Natural killer cell (primary cell): ENCODE measurements around the gene SEMA6C. TPM values are rescaled to one million over a fixed set of nuclear protein-coding genes. Genes with fewer than 3 reads are reported as not detected.
A peak's percentile ranks its signal among the peaks of the same experiment; 100 is the strongest.

Experiments
- ATAC-seq, 3 donors: fragments of 150-1000 bp in 2 of 3; fragments of 200-7000 bp in 1 of 3; cut with Tn5 transposase; 1 replicate in 1 of 3; 2 replicates in 2 of 3; pipeline ENCODE4 v1.10.0; 2021; ENCODE audit warnings: mild to moderate bottlenecking in 2 of 3, moderate library complexity in 2 of 3
- DNase-seq, 2 donors: peaks; one replicate each; pipeline versions ENCODE4 v3.0.0 to v3.0.0-alpha.2; 2013 to 2021; ENCODE audit warnings: mixed read lengths in 1 of 2
- H3K27ac ChIP-seq: one replicate; pipeline ENCODE4 v1.5.1; 2013; ENCODE audit warnings: mild to moderate bottlenecking, low read length
- H3K27me3 ChIP-seq: one replicate; pipeline ENCODE4 v1.6.1; 2013; ENCODE audit warnings: low read length; ENCODE audit not compliant: control insufficient read depth, insufficient read depth
- H3K36me3 ChIP-seq: one replicate; pipeline ENCODE4 v1.6.1; 2013; ENCODE audit warnings: low read length; ENCODE audit not compliant: control insufficient read depth, insufficient read depth
- H3K4me1 ChIP-seq: one replicate; pipeline ENCODE4 v1.6.1; 2013; ENCODE audit warnings: low read length; ENCODE audit not compliant: control insufficient read depth, insufficient read depth
- H3K4me3 ChIP-seq: one replicate; pipeline ENCODE4 v1.5.1; 2013; ENCODE audit warnings: low read length
- H3K9me3 ChIP-seq: one replicate; pipeline ENCODE4 v1.6.1; 2013; ENCODE audit warnings: low read length; ENCODE audit not compliant: control insufficient read depth, insufficient read depth
- H3K27ac Mint-ChIP-seq, 2 donors: one replicate each; pipeline ENCODE4 v1.8.0; 2022; ENCODE audit warnings: mild to moderate bottlenecking in 2 of 2, mixed read lengths in 2 of 2, moderate library complexity in 1 of 2
- H3K27me3 Mint-ChIP-seq, 2 donors: one replicate each; pipeline ENCODE4 v1.8.0; 2022; ENCODE audit warnings: low read depth in 2 of 2, mixed read lengths in 2 of 2
- H3K36me3 Mint-ChIP-seq: one replicate; pipeline ENCODE4 v1.8.0; 2022; ENCODE audit warnings: mixed read lengths
- H3K4me1 Mint-ChIP-seq, 2 donors: one replicate each; pipeline ENCODE4 v1.8.0; 2022; ENCODE audit warnings: mixed read lengths in 2 of 2
- H3K4me3 Mint-ChIP-seq: one replicate; pipeline ENCODE4 v1.8.0; 2022; ENCODE audit warnings: mild to moderate bottlenecking, moderate library complexity, mixed read lengths
- H3K9me3 Mint-ChIP-seq, 2 donors: one replicate each; pipeline ENCODE4 v1.8.0; 2022; ENCODE audit warnings: mixed read lengths in 2 of 2
- CTCF ChIP-seq: fragments of 200-600 bp; IDR thresholded peaks from one replicate; pipeline ENCODE4 v1.8.0; 2022; ENCODE audit warnings: antibody characterized with exemption
- WGBS: methylation state at CpG from one replicate; pipeline ENCODE4 v1.1.7; 2013; ENCODE audit warnings: missing lambda C conversion rate; ENCODE audit not compliant: insufficient coverage; 5-methylcytosine and 5-hydroxymethylcytosine counted together
- intact Hi-C: fragments of 100-400 bp; cut with micrococcal nuclease; formaldehyde crosslinking; loops from one replicate; pipeline ENCODE4 v1.14.2; 2022
- total RNA-seq, 4 donors: library from RNA; stranded (reverse); fragments of 120-200 nt in 1 of 4; gene quantifications; one replicate each; pipeline versions ENCODE4 v1.2.3 to v1.2.4, GENCODE V29; 2013 to 2022

SEMA6C gene
- total RNA-seq, 3 donors from 2014 or later (not counting 1 experiment from before 2014, with no cell fraction given), result 2.5 to 5.8 (median 3.0) TPM

GRCh38 chr1:151144474-151145303, 1.7 kb downstream of the SEMA6C start:
- peaks cover 7% of the 10 kb centered on the region for H3K27me3 ChIP-seq
- no peak overlapping the region for H3K4me3 ChIP-seq
- Mint-ChIP-seq H3K9me3 (no peaks in the 10 kb centered on the region), H3K4me3 (peak overlapping the region; percentile 92), H3K4me1 (peaks cover 9 to 27% of the 10 kb centered on the region in 2 donors), H3K27me3 (peaks cover 0 to 8% of the 10 kb centered on the region in 2 donors), H3K27ac (no peak overlapping the region), H3K36me3 (no peaks in the 10 kb centered on the region)
- intact Hi-C loops, result no loop called here
- no peaks in the 10 kb centered on the region for H3K9me3 ChIP-seq
- TF ChIP-seq CTCF, result no peak
- WGBS, result 88% methylated on average over 5 of the region's 7 CpGs
- peaks cover 18% of the 10 kb centered on the region for H3K4me1 ChIP-seq
- no peak overlapping the region for H3K27ac ChIP-seq
- DNase-seq, result no peak
- ATAC-seq, result no peak
- H3K36me3 ChIP-seq, result no peaks in the 10 kb centered on the region

DNA sequence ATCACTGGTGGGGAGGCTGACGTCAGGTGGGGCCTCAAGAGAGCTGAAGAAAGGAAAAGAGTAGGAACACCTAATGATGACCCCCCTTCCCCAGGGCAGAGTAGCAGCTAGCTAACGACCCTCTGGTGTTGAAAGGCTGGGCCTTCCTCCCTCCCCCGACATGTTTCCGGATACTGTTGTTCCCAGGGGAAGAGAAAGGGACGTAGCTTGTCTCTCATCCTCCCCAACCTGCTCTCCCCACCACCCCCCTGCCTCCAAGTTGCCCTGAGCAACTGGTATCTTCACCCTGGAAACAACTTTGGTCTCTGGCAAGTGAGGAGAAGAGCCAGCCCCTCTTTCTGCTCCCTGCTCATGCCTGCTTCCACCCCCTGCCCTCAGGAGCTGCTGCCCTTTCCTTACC, 2.4 kb downstream of the SEMA6C start:
- intact Hi-C loops, result no loop called here

GRCh38 chr1:151143057-151143435, 3.4 kb downstream of the SEMA6C start:
- H3K4me3 ChIP-seq, result no peak overlapping the region
- no peak for TF ChIP-seq CTCF
- 52% methylated on average over 6 of the region's 7 CpGs for WGBS
- no peaks in the 10 kb centered on the region for H3K9me3 ChIP-seq
- H3K4me1 Mint-ChIP-seq, result peaks cover 9 to 27% of the 10 kb centered on the region in 2 donors
- H3K27ac ChIP-seq, result no peak overlapping the region
- H3K27ac Mint-ChIP-seq, result no peak overlapping the region
- H3K27me3 ChIP-seq, result peaks cover 7% of the 10 kb centered on the region
- H3K27me3 Mint-ChIP-seq, result peaks cover 0 to 8% of the 10 kb centered on the region in 2 donors
- DNase-seq (no peak), ATAC-seq (no peak)
- peaks cover 18% of the 10 kb centered on the region for H3K4me1 ChIP-seq
- H3K9me3 Mint-ChIP-seq, result no peaks in the 10 kb centered on the region
- H3K36me3 ChIP-seq, result no peaks in the 10 kb centered on the region
- no peaks in the 10 kb centered on the region for H3K36me3 Mint-ChIP-seq
- H3K4me3 Mint-ChIP-seq, result no peak overlapping the region
- intact Hi-C loops, result no loop called here

More for the DNA sequence above, 2.4 kb downstream of the SEMA6C start:
- Mint-ChIP-seq H3K4me1 (peaks cover 9 to 27% of the 10 kb centered on the region in 2 donors), H3K9me3 (no peaks in the 10 kb centered on the region), H3K36me3 (no peaks in the 10 kb centered on the region), H3K27me3 (peaks cover 0 to 8% of the 10 kb centered on the region in 2 donors), H3K4me3 (no peak overlapping the region), H3K27ac (no peak overlapping the region)
- no peaks in the 10 kb centered on the region for H3K36me3 ChIP-seq
- no peak overlapping the region for H3K4me3 ChIP-seq
- ATAC-seq, result no peak
- no peak overlapping the region for H3K27ac ChIP-seq
- peaks cover 7% of the 10 kb centered on the region for H3K27me3 ChIP-seq
- TF ChIP-seq CTCF, result no peak
- no peak for DNase-seq
- WGBS, result 82% methylated on average over 4 of the region's 5 CpGs
- peaks cover 18% of the 10 kb centered on the region for H3K4me1 ChIP-seq
- no peaks in the 10 kb centered on the region for H3K9me3 ChIP-seq
